ENCODE results near the gene IL13. TPM values are rescaled to one million over a fixed set of nuclear protein-coding genes. Genes with fewer than 3 reads are reported as not detected.

Gene IL13
- total and polyA plus RNA-seq, 2 donors (not counting 3 experiments of a cell fraction or from before 2014, with no cell fraction given) = 0.06 TPM; not detected in 1

DNA sequence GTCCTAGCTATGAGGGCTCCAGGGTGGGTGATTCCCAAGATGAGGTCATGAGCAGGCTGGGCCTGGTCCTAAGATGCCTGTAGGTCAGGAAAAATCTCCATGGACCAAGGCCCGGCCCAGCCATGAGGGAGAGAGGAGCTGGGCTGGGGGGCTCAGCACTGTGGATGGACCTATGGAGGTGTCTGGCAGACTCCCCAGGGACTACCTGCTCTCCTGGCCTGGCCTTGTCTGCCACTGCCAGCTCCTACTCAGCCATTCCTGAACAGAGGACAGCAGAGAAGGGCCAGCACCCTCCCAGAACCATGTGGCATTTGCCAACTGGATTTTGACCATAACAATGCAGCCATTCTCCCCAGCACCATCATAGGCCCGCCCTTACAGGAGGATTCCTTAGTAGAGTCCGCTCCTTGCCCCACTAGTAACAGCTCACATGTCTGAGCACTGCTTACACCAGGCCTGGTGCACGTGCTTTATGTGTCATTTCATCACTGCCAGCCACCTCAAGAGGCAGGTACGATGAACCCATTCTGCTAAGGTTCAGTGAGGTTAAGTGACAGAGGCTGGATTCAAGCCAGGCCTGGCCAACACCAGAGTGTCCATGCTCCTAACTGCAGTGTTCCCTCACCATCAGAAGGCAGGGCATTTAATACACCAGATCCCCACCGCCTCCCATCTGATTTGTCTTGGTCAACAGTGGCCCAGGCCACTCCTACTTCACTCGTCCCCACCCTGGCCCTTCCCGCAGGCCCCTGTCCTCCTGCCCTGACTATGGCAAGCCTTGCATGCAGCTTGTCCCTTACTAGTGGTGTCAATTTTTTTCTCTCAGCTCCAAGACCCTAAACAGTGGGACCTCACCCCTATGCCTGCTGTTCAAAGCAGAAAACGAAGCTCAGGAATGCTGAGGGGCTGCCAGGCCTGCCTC is 669 bp downstream of the IL13 start:
- DNase-seq (ENCODE audit: low read depth, low spot score) = no peak
- intact Hi-C loops (cut with micrococcal nuclease) = loop anchor here (5.0 kb wide), 1 partner anchor 271 kb away; no protein-coding TSS in a partner anchor
- BruUV-seq (replicated peaks) = no TSS peak
- Histone ChIP-seq H3K36me3 (ENCODE audit: control insufficient read depth in 2 of 2, extremely low read depth in 1 of 2, insufficient read depth in 2 of 2, low read length in 2 of 2) (no peaks in the 10 kb centered on the region), H3K9ac (replicated peaks; ENCODE audit: extremely low read depth, insufficient read depth, low read length) (no peak overlapping the region), H3K79me2 (ENCODE audit: control insufficient read depth, insufficient read depth, low read length) (no peaks in the 10 kb centered on the region), H3K9me1 (replicated peaks; ENCODE audit: control insufficient read depth, extremely low read depth, insufficient read depth, low read length) (no peaks in the 10 kb centered on the region), H3K4me1 (ENCODE audit: control insufficient read depth, extremely low read depth, insufficient read depth, low read length) (peaks cover 9% of the 10 kb centered on the region), H3K4me3 (replicated peaks in 1 of 3; ENCODE audit: insufficient read depth in 1 of 3, low read depth in 1 of 3, low read length in 3 of 3) (no peak overlapping the region), H3K9me3 (replicated peaks; ENCODE audit: control insufficient read depth, insufficient read depth, low read length) (no peaks in the 10 kb centered on the region), H3K27me3 (ENCODE audit: control insufficient read depth in 2 of 2, insufficient read depth in 2 of 2, low read length in 2 of 2) (peaks cover 4 to 8% of the 10 kb centered on the region in 2 experiments), H3K27ac (ENCODE audit: insufficient read depth, low read depth, low read length) (no peak overlapping the region), H4K20me1 (replicated peaks; ENCODE audit: control insufficient read depth, extremely low read depth, insufficient read depth, low read length) (no peaks in the 10 kb centered on the region), H3K4me2 (ENCODE audit: insufficient read depth, low read length) (no peak overlapping the region), H2AFZ (ENCODE audit: low read depth, low read length) (no peak overlapping the region)
- FAIRE-seq = no peak
- POLR2A ChIA-PET = no interaction called here
- no peak for TF ChIP-seq JUN (IDR thresholded peaks at IDR 0.05; ENCODE audit: borderline replicate concordance, insufficient read depth, insufficient read length, low read depth)
- TF ChIP-seq MYC (IDR thresholded peaks at IDR 0.05; ENCODE audit: low read depth, low read length) = no peak
- no peak for TF ChIP-seq POLR2A (IDR thresholded peaks at IDR 0.05; ENCODE audit: low read depth, low read length)
- TF ChIP-seq EZH2 (IDR thresholded peaks at IDR 0.05; ENCODE audit: borderline replicate concordance, low read depth, low read length, severe bottlenecking) = no peak
- no peak for TF ChIP-seq FOS (IDR thresholded peaks at IDR 0.05; ENCODE audit: borderline replicate concordance, insufficient read depth, low read length)
- TF ChIP-seq, protein P1, sequence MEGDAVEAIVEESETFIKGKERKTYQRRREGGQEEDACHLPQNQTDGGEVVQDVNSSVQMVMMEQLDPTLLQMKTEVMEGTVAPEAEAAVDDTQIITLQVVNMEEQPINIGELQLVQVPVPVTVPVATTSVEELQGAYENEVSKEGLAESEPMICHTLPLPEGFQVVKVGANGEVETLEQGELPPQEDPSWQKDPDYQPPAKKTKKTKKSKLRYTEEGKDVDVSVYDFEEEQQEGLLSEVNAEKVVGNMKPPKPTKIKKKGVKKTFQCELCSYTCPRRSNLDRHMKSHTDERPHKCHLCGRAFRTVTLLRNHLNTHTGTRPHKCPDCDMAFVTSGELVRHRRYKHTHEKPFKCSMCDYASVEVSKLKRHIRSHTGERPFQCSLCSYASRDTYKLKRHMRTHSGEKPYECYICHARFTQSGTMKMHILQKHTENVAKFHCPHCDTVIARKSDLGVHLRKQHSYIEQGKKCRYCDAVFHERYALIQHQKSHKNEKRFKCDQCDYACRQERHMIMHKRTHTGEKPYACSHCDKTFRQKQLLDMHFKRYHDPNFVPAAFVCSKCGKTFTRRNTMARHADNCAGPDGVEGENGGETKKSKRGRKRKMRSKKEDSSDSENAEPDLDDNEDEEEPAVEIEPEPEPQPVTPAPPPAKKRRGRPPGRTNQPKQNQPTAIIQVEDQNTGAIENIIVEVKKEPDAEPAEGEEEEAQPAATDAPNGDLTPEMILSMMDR (IDR thresholded peaks at IDR 0.05; ENCODE audit: extremely low read depth in 1 of 2, insufficient read depth in 1 of 2, low read depth in 1 of 2, low read length in 2 of 2) = no peak
- TF ChIP-seq POLR2AphosphoS5 (IDR thresholded peaks at IDR 0.05; ENCODE audit: insufficient read depth, low read depth, low read length) = no peak
- no peak for TF ChIP-seq GATA2 (IDR thresholded peaks at IDR 0.05; ENCODE audit: insufficient read depth, insufficient read length, low read depth, low read length)
- TF ChIP-seq, protein P2, sequence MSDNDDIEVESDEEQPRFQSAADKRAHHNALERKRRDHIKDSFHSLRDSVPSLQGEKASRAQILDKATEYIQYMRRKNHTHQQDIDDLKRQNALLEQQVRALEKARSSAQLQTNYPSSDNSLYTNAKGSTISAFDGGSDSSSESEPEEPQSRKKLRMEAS (IDR thresholded peaks at IDR 0.05; ENCODE audit: insufficient read depth, insufficient read length) = no peak
- dilution Hi-C loops (cut with MboI; ENCODE audit: extremely low pct_ligation_motif_present, low sequenced_read_pairs) = no loop called here
- CTCF ChIA-PET = interaction anchor here (1.0 kb wide), 2 partner anchors 12 to 57 kb away, joined by 3 to 4 read pairs; no protein-coding TSS in a partner anchor
